ENCODE results near the gene KCNF1.

KCNF1 gene

GRCh38 chr2:10924859-10925258, 13.1 kb downstream of the KCNF1 start:
- TF ChIP-seq CTCF (IDR thresholded peaks at IDR 0.05; ENCODE audit: low read depth, low read length, missing control alignments) = no peak
- no peak for DNase-seq
- in situ Hi-C loops (cut with HindIII; ENCODE audit: low pct_ligation_motif_present, low sequenced_read_pairs) = no loop called here
- H3K27me3 ChIP-seq (replicated peaks) = no peaks in the 10 kb centered on the region
- no peak overlapping the region for H3K27ac ChIP-seq
- no peaks in the 10 kb centered on the region for H3K36me3 ChIP-seq (replicated peaks)
- H3K4me3 ChIP-seq (ENCODE audit: low read depth, low read length) = no peak overlapping the region

- no peak overlapping the region for H3K27ac ChIP-seq
- TF ChIP-seq CTCF (IDR thresholded peaks at IDR 0.05; ENCODE audit: low read depth, low read length, missing control alignments) = no peak
- in situ Hi-C loops (cut with HindIII; ENCODE audit: low pct_ligation_motif_present, low sequenced_read_pairs) = no loop called here
- no peak for DNase-seq
- no peaks in the 10 kb centered on the region for H3K27me3 ChIP-seq (replicated peaks)
- no peak overlapping the region for H3K4me3 ChIP-seq (ENCODE audit: low read depth, low read length)
- no peaks in the 10 kb centered on the region for H3K36me3 ChIP-seq (replicated peaks)
Measured at GRCh38 chr2:10926191-10926820, 14.6 kb downstream of the KCNF1 start.

DNA sequence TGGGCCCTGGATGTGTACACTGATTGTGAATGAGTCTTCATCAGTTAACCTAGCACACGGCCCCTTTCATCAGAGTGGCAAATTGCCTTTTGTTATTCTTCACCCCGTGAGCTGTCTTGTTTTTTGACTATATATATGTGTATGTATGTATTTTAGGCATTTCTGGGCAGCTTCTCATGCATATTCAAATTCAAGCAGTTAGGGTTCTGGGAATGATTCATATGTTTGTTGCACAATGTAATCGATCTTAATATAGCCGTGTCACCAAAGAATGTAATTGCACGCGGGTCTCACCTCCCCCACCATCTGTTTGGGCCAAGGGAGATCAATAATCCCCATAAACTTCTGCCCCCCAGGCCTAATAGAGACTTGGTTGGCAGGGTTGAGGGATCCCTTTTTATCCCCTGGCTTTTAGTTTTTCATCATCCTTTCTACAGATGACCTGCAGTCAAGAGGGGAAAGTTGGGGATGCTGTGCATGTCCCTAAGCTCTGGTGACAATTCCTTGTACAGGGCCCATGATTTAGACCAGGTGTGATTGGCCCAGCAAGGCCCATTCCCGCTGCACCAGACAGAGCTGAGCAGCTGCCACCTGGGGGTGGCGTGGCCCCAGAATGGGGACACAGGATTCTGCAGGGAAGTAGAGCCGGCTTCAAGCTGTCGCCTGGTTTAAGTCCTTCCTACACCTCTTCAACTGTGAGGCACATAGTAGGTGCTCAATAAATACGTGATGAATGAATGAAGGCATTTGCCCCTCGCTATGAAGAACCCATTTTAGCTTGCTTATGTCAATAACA, 19.2 kb downstream of the KCNF1 start:
- Histone ChIP-seq H3K36me3 (replicated peaks) (no peaks in the 10 kb centered on the region), H3K4me3 (ENCODE audit: low read depth, low read length) (no peak overlapping the region), H3K27ac (no peak overlapping the region), H3K27me3 (replicated peaks) (no peaks in the 10 kb centered on the region)
- TF ChIP-seq CTCF (IDR thresholded peaks at IDR 0.05; ENCODE audit: low read depth, low read length, missing control alignments) = no peak
- DNase-seq = no peak
- in situ Hi-C loops (cut with HindIII; ENCODE audit: low pct_ligation_motif_present, low sequenced_read_pairs) = no loop called here

- no peak for DNase-seq
- Histone ChIP-seq H3K27me3 (replicated peaks) (no peaks in the 10 kb centered on the region), H3K4me3 (ENCODE audit: low read depth, low read length) (no peak overlapping the region), H3K27ac (no peak overlapping the region), H3K36me3 (replicated peaks) (no peaks in the 10 kb centered on the region)
- no peak for TF ChIP-seq CTCF (IDR thresholded peaks at IDR 0.05; ENCODE audit: low read depth, low read length, missing control alignments)
- in situ Hi-C loops (cut with HindIII; ENCODE audit: low pct_ligation_motif_present, low sequenced_read_pairs) = no loop called here
Measured at GRCh38 chr2:10931710-10932255, 20.0 kb downstream of the KCNF1 start.

DNA sequence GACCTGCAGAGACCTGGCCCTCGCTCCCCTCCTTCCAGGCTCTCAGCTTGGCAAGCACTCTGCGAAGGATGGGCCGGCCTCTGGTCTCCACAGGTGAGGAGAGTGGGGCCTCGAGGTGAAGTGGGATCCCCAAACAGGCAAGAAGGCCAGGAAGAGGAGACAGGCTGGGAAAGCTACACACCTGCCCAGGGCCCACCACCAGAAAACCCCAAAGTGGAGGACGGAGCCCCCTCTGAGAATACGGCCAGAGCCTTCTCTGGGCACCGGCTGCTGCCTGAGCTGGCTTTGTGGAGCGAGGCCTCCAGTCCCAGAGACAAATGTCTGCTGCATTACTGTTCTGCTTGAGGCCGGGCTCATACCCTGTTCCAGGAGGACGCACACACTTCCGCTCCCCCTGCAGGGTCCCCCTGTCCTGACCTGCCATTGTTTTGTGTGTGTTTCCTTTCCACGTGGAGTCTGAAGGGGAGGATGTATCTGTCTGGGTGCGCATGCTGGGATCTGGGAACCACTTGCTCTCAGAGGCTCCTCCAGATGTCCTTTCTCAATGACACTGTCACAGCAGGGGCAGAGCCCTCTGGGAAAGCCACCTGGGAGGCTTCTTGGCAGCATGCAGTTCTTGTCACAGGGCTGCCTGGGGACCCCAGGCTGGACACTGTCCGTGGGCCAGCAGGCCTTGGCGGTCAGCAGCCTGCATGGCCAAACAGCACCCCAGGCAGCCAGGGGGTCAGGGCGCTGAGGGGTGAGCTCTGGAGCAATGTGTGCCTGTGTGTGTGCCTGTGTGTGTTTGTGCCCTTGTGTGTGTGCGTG, 20.8 kb downstream of the KCNF1 start:
- Histone ChIP-seq H3K27me3 (replicated peaks) (no peaks in the 10 kb centered on the region), H3K36me3 (replicated peaks) (no peaks in the 10 kb centered on the region), H3K27ac (no peak overlapping the region), H3K4me3 (ENCODE audit: low read depth, low read length) (no peak overlapping the region)
- TF ChIP-seq CTCF (IDR thresholded peaks at IDR 0.05; ENCODE audit: low read depth, low read length, missing control alignments) = no peak
- in situ Hi-C loops (cut with HindIII; ENCODE audit: low pct_ligation_motif_present, low sequenced_read_pairs) = no loop called here
- DNase-seq = no peak

Data from brain microvascular endothelial cell (primary cell).